GM21423 (cell line): ENCODE measurements around the gene ABHD6.
"Not testable (repeated sequence)": the region's sequence is repeated elsewhere in the genome, so short reads cannot be mapped to it uniquely, and the experiment has no call there.

ENCODE experiments used
- ATAC-seq: cut with Tn5 transposase; IDR thresholded peaks from one replicate; pipeline ENCODE4 v1.9.1; 2021; ENCODE audit warnings: mild to moderate bottlenecking, moderate library complexity; ENCODE audit not compliant: unreplicated experiment

The ABHD6 gene

DNA sequence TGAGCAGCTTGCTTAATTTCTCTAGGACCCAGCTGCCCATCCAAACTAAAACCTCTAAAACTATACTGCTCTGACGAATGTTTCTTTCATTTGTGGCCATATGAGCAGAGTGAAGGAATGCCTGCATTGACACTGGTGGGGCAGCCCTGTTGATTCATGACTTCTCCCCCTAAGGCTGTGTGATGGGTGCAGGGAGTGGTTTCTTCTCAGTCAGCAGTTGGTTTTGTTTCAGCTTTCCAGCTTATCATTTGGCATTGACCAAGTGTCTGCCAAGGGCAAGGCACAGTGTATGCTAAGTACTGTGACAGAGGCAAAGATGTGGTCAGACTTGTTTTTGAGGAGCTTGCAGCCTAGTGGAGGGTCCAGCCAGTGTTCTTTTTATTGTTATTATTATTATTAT, 4.7 kb downstream of the ABHD6 start:
- no peak for ATAC-seq

- ATAC-seq: not testable (repeated sequence)
These were observed 5.3 kb downstream of the ABHD6 start for GRCh38 chr3:58242860-58243259.

DNA sequence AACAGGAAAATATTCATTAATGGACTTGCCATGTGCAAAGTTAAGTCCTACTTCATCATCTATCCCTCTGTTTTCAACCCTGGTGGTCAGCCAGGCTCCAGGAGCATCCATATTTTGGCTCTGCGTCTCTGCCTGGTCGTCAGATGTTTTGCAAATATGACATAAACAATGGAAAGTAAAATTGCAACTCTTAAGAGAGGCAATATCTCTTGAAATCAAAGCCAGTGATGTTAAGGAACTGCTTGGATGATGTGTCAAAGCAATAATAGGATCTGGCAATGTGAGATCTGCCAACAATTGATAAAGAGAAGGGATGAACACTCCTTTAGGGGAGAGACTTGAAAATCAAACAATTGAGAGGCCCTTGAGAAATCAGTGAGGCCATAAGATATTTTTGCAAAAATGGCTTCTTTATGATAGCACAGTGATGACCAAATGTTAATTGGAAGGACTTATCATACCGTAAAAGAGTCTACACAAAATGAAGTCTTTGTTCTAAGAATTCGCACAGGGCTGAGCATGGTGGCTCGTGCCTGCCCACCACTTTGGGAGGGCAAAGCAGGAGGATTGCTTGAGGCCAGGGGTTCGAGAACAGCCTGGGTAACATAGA, 6.5 kb downstream of the ABHD6 start:
- ATAC-seq: no peak

- no peak for ATAC-seq
These were observed 8.8 kb downstream of the ABHD6 start for GRCh38 chr3:58246148-58247047.

DNA sequence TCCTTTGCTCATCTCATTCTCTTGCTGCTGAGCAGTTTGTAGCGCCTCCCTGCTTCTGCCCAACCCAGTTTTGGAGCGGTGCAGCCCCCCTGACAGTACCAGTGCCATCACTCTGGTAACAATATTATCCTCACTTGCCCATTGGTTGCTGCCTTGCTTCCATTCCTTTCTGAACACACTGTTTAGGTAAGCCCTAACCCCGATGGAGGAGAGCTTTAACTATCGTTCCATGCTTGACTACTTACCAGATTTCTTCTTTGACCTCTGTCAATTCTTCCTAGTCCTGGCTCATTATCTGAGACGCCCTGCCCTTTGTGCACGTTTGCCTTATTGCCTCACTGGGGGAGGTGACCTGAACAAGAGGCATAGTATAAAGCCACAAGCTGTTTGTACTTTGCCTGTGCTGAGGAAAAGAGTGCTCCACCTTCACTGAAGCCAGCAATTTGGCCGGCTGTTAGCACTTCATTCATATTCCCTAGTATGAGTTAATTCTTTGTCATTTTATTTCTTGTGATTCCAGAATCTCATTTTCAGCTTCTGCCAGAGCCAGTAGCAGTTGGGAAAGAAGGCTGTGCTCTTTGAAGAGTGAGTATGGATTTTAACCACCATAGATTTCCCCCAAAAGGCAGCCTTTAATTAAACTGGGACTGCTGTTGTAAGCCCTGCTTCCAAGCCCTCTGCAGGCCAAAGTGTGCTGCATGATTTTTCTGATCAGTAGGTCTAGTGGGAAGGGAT, 11.9 kb downstream of the ABHD6 start:
- ATAC-seq: no peak

GRCh38 chr3:58250093-58250707, 12.6 kb downstream of the ABHD6 start:
- no peak for ATAC-seq

DNA sequence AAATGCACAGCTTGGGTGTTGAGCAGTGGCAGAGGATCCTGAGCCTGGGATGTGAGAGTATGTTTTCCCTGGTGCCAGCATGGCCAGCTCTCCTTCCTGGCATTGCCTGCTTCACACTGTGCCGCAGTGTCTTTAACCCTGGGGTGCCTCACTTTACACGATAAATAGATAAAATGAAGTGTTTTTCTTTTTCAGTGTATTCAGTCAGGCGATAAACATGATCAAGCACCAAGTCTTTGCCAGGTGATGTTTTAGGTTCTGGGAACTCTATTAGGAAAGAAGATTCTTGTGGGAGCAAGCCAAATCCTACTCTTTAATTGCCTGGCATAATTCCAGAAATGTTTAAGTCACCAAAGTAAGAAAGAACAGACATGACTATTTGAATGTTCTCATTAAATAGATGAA, 14.0 kb downstream of the ABHD6 start:
- no peak for ATAC-seq

DNA sequence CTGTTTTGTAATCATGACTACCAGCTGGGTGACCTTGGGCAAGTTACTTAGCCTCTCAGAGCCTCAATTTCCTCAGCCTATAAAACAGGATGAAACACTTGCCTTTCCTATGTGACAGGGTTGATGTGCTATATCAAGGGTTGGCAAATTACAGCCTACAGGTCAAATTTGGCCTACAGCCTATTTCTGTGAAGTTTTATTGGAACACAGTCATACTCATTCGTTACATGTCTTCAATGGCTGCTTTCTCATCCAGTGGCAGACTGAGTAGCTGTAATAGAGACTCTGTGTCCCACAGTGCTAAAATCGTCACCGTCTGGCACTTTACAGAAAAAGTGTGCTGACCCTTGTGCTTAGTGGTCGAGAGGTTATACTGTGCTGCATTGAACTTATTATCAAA, 16.6 kb downstream of the ABHD6 start:
- no peak for ATAC-seq

DNA sequence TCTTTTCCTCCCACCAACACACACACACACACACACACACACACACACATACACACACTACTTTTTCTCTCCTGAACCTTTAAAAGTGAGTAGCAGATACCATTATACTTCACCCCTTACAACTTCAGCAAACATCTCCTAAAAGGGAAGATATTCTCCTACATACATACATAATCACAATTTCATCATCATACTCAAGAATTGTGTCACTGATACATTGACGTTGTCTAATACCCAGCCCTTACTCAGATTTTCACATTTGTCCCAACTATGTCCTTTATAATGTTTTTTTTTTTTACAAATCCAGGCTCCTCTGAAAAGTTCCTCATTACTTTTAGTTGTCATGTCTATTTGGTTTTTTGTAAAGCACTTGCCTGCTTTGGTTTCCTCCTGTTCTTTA, 18.5 kb downstream of the ABHD6 start:
- ATAC-seq: no peak

DNA sequence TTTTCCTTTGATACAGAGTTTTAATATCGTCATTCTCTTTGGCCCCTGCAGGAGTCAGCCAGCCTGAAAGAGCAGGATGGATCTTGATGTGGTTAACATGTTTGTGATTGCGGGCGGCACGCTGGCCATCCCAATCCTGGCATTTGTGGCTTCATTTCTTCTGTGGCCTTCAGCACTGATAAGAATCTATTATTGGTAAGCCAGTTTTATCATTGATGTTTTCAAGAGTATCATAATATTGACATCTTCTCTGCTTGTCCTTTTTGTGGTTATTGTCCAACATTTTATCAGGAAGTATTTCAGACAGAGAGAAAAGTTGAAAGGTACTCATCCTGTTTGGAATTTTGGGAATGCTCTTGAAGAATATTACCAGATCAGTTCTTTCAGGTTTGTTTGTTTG, 18.9 kb downstream of the ABHD6 start:
- no peak for ATAC-seq

DNA sequence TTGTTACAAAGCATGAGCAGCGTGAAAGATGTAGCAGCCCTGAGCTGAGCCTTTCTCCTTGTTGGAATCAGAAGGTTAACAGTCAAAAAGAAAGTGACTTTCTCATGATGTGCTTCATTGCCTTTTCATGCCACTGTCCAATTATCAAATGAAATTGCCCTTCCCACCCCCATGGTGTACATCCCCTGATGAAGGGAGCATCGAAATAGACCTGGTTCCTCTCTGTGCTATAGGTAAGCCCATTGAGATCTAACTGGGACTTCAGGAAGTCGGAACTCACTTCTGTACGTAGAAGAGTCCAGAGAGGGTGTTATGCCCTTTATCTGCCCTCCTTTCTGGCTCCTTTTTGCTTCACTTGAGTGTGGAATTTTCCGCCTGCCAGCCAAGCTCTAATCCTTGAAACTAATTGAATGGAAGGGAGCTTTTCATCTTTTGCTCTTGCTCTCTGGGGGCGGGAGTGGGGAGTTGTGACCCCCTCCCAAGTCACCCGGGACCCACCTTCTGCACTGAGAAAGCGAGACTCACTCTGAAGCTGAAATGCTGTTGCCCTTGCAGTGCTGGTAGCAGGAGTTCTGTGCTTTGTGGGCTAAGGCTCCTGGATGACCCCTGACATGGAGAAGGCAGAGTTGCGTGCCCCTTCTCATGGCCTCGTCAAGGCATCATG, 20.9 kb downstream of the ABHD6 start:
- no peak for ATAC-seq

DNA sequence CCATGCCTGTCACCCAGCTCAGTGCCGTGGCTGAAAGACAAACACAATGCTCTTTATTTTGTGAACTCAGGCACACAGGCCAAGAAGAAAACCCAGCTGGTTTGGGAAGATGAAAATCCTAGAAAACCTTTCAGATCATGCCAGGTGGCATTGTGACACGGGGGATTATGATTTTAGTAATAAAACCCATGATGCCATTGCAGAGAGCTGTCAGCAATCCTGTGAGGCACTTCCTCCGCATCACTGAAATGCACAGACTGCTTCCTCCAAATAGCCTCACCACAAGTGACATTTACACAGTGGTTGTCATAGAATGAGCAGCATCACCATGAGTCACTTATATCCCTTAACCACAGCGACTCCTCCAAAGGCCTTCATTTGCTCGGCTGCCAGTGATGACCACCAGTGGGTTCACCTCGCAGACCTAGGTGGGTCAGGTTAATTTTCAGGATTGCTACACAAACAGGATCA, 22.7 kb downstream of the ABHD6 start:
- no peak for ATAC-seq

- no peak for ATAC-seq
These were observed 23.1 kb downstream of the ABHD6 start for GRCh38 chr3:58260733-58261132.

DNA sequence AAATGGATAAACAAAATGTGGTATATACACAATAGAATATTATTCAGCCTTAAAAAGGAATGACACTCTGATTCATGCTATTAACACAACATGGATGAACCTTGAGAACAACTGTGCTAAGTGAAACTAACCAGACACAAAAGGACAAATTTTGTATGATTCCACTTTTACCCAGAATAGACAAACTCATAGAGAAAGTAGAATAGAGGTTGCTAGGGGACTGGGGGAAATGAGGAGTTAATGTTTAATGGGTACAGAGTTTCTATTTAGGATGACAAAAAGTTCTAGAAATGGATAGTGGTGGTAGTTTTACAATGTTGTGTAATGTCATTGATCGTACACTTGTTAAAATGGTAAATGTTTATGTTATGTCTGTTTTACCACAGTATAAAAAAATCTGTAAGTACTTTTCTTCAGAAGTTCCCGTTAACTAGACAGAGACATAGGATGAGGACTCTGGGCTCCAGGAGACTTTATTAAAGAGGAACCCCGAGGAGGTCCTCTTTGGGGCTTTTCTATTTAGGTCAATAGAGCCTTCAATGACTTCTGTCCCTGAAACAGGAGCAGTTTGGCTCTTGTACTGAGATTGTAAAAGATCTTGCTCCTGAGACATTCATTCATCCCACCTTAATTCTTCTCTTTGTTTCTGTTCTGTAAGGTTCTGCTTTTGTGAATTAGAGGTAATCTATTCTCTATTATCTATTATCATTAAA, 24.5 kb downstream of the ABHD6 start:
- ATAC-seq: peak; percentile 67

DNA sequence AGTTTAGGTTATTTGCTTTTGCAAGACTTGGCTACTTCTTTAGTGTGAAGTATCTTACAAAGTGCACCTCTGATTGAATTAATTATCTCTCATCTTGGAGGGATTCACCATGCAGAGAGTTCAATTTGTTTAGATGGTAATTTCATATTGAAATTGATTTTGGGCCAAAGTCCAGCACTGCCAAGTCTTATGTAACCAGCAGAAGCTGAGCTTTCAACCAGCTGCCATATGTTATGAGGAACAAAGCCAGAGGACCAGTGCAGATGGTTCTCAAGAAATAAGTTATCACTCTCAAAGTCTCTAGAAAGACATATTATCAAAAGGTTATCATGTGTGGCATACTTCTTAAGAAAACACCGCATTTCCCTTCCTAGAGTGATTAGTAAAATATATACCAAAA, 29.0 kb downstream of the ABHD6 start:
- no peak for ATAC-seq

GRCh38 chr3:58267543-58267942, 30.0 kb downstream of the ABHD6 start:
- ATAC-seq: not testable (repeated sequence)

- ATAC-seq: no peak
These were observed 31.8 kb downstream of the ABHD6 start for GRCh38 chr3:58269356-58269755.

GRCh38 chr3:58270485-58270884, 32.9 kb downstream of the ABHD6 start:
- ATAC-seq: no peak

DNA sequence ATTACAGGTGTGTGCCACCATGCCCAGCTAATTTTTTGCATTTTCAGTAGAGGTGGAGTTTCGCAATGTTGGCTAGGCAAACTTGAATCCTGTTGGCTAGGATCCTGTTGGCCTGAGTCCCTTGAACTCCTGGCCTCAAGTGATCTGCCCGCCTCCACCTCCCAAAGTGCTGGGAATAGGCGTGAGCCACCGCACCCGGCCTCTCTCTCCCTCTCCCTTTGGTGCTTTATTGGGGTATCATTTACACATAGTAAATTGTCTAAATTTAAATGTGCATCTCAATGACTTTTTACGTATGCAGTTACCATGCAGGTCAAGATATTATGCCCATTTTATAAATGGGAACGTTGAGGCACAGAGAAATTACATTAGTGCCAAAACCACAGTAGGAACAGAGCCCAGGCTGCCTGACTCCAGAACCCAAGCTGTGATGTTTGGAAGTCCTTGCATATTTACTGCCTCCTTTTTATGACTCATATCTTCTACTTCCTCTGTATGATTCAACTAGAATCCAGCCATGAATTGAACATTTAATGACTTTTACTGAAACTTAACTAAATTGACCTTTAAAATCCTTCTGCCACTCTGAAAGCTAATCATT, 34.4 kb downstream of the ABHD6 start:
- ATAC-seq: no peak

- no peak for ATAC-seq
These were observed 35.3 kb downstream of the ABHD6 start for GRCh38 chr3:58272891-58273290.
